Fibroblast of lung (primary cell): ENCODE results near the gene JAK1. TPM values are rescaled to one million over a fixed set of nuclear protein-coding genes. Genes with fewer than 3 reads are reported as not detected.

Experiments used
- DNase-seq, 2 donors: peaks; one replicate each; pipeline versions ENCODE4 v3.0.0 to v3.0.0-alpha.2; 2010; ENCODE audit warnings: low read depth in 2 of 2
- H2AFZ ChIP-seq: 2 replicates; pipeline ENCODE4 v1.5.1; 2012; ENCODE audit warnings: low read length, control low read depth, inconsistent platforms
- H3K27ac ChIP-seq: 2 replicates; pipeline ENCODE4 v1.5.1; 2011; ENCODE audit warnings: low read length, control low read depth; ENCODE audit not compliant: insufficient read depth
- H3K27me3 ChIP-seq: 2 replicates; pipeline ENCODE4 v1.5.1; 2011; ENCODE audit warnings: mild to moderate bottlenecking, low read length; ENCODE audit not compliant: control insufficient read depth, insufficient read depth
- H3K36me3 ChIP-seq: 2 replicates; pipeline ENCODE4 v1.5.1; 2011; ENCODE audit warnings: low read length; ENCODE audit not compliant: control insufficient read depth, insufficient read depth
- H3K4me1 ChIP-seq: 2 replicates; pipeline ENCODE4 v1.5.1; 2011; ENCODE audit warnings: low read length; ENCODE audit not compliant: control insufficient read depth, insufficient read depth; ENCODE audit errors: extremely low read depth
- H3K4me2 ChIP-seq: 2 replicates; pipeline ENCODE4 v1.5.1; 2011; ENCODE audit warnings: low read length, control low read depth; ENCODE audit not compliant: insufficient read depth; ENCODE audit errors: extremely low read depth
- H3K4me3 ChIP-seq, 4 experiments: fragments of 200-600 bp in 1 of 4; sonication (generic) in 1 of 4; replicated peaks in 1 of 4; 2 replicates each; pipeline ENCODE4 v1.5.1; 2011 to 2016; ENCODE audit warnings: low read length in 4 of 4, low read depth in 3 of 4, mild to moderate bottlenecking in 3 of 4, control low read depth in 2 of 4, inconsistent platforms in 1 of 4, mixed read lengths in 1 of 4; ENCODE audit not compliant: insufficient read depth in 1 of 4; ENCODE audit errors: control extremely low read depth in 1 of 4
- H3K79me2 ChIP-seq: 2 replicates; pipeline ENCODE4 v1.5.1; 2012; ENCODE audit warnings: mild to moderate bottlenecking, low read length, inconsistent platforms; ENCODE audit not compliant: control insufficient read depth, insufficient read depth
- H3K9ac ChIP-seq: 2 replicates; pipeline ENCODE4 v1.5.1; 2011; ENCODE audit warnings: mild to moderate bottlenecking, low read length, control low read depth; ENCODE audit not compliant: insufficient read depth
- H3K9me3 ChIP-seq: 2 replicates; pipeline ENCODE4 v1.5.1; 2012; ENCODE audit warnings: low read depth, low read length; ENCODE audit not compliant: control insufficient read depth, insufficient read depth
- H4K20me1 ChIP-seq: 2 replicates; pipeline ENCODE4 v1.5.1; 2011; ENCODE audit warnings: low read length; ENCODE audit not compliant: control insufficient read depth, insufficient read depth; ENCODE audit errors: extremely low read depth
- CTCF ChIP-seq, 2 donors: IDR thresholded peaks in 1 of 2; conservative IDR thresholded peaks in 1 of 2; 1 replicate in 1 of 2; 2 replicates in 1 of 2; pipeline ENCODE4 v1.5.1; 2011 to 2012; ENCODE audit warnings: low read length in 2 of 2, control low read depth in 1 of 2, inconsistent platforms in 1 of 2, low read depth in 1 of 2, mild to moderate bottlenecking in 1 of 2
- EZH2 ChIP-seq: IDR thresholded peaks from 2 replicates; pipeline ENCODE4 v1.5.1; 2012; ENCODE audit warnings: low read length, control low read depth, mild to moderate bottlenecking; ENCODE audit errors: missing control alignments
- polyA plus RNA-seq, 2 donors: library from polyadenylated mRNA; depleted of rRNA in 1 of 2; stranded (reverse) in 1 of 2; unstranded in 1 of 2; fragments of >200 nt; gene quantifications; 2 replicates each; pipeline ENCODE4 v1.2.1, GENCODE V29; 2011 to 2012; ENCODE audit warnings: missing spikeins in 1 of 2
- total RNA-seq: library from RNA; depleted of rRNA; stranded (reverse); fragments of >200 nt; gene quantifications from 2 replicates; pipeline ENCODE4 v1.2.1, GENCODE V29; 2014

Gene JAK1
- total and polyA plus RNA-seq, 2 donors (not counting 1 experiment from before 2014, with no cell fraction given): 144 to 152 TPM

- Histone ChIP-seq H3K9me3 (no peaks in the 10 kb centered on the region), H3K79me2 (peaks cover 66% of the 10 kb centered on the region), H3K4me3 (no peak overlapping the region), H3K27ac (no peak overlapping the region), H3K27me3 (no peaks in the 10 kb centered on the region), H4K20me1 (no peaks in the 10 kb centered on the region), H3K9ac (no peak overlapping the region), H3K36me3 (no peaks in the 10 kb centered on the region), H3K4me1 (peaks cover 16% of the 10 kb centered on the region), H2AFZ (no peak overlapping the region), H3K4me2 (no peak overlapping the region)
- TF ChIP-seq EZH2 (no peak), CTCF (conservative IDR thresholded peaks at IDR 0.05 in 1 of 2, IDR thresholded peaks at IDR 0.05 in 1 of 2; ENCODE audit: low read depth in 1 of 2, low read length in 2 of 2) (no peak)
- no peak for DNase-seq
Observed at GRCh38 chr1:64929221-64929620, 37.1 kb downstream of the JAK1 start.

- H3K9me3 ChIP-seq: no peaks in the 10 kb centered on the region
- TF ChIP-seq EZH2 (no peak), CTCF (conservative IDR thresholded peaks at IDR 0.05 in 1 of 2, IDR thresholded peaks at IDR 0.05 in 1 of 2; ENCODE audit: low read depth in 1 of 2, low read length in 2 of 2) (no peak)
- no peaks in the 10 kb centered on the region for H4K20me1 ChIP-seq
- H3K36me3 ChIP-seq: no peaks in the 10 kb centered on the region
- H3K79me2 ChIP-seq: peaks cover 72% of the 10 kb centered on the region
- no peak overlapping the region for H3K4me3 ChIP-seq
- no peaks in the 10 kb centered on the region for H3K27me3 ChIP-seq
- H3K4me2 ChIP-seq: no peak overlapping the region
- peaks cover 11% of the 10 kb centered on the region for H3K4me1 ChIP-seq
- no peak overlapping the region for H3K9ac ChIP-seq
- no peak for DNase-seq
- no peak overlapping the region for H2AFZ ChIP-seq
- H3K27ac ChIP-seq: no peak overlapping the region
Observed at GRCh38 chr1:64928325-64928724, 38.0 kb downstream of the JAK1 start.

GRCh38 chr1:64925594-64925993 lies 40.8 kb downstream of the JAK1 start:
- H3K4me3 ChIP-seq: no peak overlapping the region
- peaks cover 70% of the 10 kb centered on the region for H3K79me2 ChIP-seq
- H4K20me1 ChIP-seq: no peaks in the 10 kb centered on the region
- TF ChIP-seq CTCF (conservative IDR thresholded peaks at IDR 0.05 in 1 of 2, IDR thresholded peaks at IDR 0.05 in 1 of 2; ENCODE audit: low read depth in 1 of 2, low read length in 2 of 2) (no peak), EZH2 (no peak)
- no peak for DNase-seq
- no peak overlapping the region for H3K27ac ChIP-seq
- no peak overlapping the region for H3K4me2 ChIP-seq
- no peak overlapping the region for H3K9ac ChIP-seq
- H2AFZ ChIP-seq: no peak overlapping the region
- no peaks in the 10 kb centered on the region for H3K27me3 ChIP-seq
- no peaks in the 10 kb centered on the region for H3K9me3 ChIP-seq
- H3K36me3 ChIP-seq: no peaks in the 10 kb centered on the region
- peaks cover 23% of the 10 kb centered on the region for H3K4me1 ChIP-seq
